OCI-LY3 (cell line): ENCODE data around the gene ZNF692.

ENCODE experiments used
- H2AFZ ChIP-seq: fragments of 200-600, 300-600 bp; shearing (Covaris generic); 2 replicates; pipeline ENCODE4 v1.6.0; 2014; ENCODE audit warnings: antibody characterized with exemption, low read depth, low read length
- H3K27ac ChIP-seq: fragments of 200-600, 300-600 bp; sonication (generic); 2 replicates; pipeline ENCODE4 v1.5.1; 2014; ENCODE audit warnings: mild to moderate bottlenecking, low read length, moderate library complexity, mixed read lengths
- H3K27me3 ChIP-seq: fragments of 200-600, 300-600 bp; sonication (generic); 2 replicates; pipeline ENCODE4 v1.6.1; 2014; ENCODE audit warnings: low read depth, low read length, mixed read lengths
- H3K36me3 ChIP-seq: fragments of 200-600, 300-600 bp; sonication (generic); replicated peaks from 2 replicates; pipeline ENCODE3; 2014; ENCODE audit warnings: low read depth, low read length, mixed read lengths
- H3K4me1 ChIP-seq: fragments of 300-600, 200-600 bp; sonication (generic); 2 replicates; pipeline ENCODE4 v1.6.1; 2014; ENCODE audit warnings: low read length, mixed read lengths
- H3K4me2 ChIP-seq: fragments of 200-600, 300-600 bp; sonication (generic); 2 replicates; pipeline ENCODE4 v1.6.1; 2014; ENCODE audit warnings: low read length, mixed read lengths
- H3K4me3 ChIP-seq: fragments of 300-600, 200-600 bp; sonication (generic); 2 replicates; pipeline ENCODE4 v1.5.1; 2014; ENCODE audit warnings: antibody characterized with exemption, mild to moderate bottlenecking, low read length, moderate library complexity
- H3K79me2 ChIP-seq: fragments of 300-600, 200-600 bp; shearing (Covaris generic); 2 replicates; pipeline ENCODE4 v1.6.1; 2014; ENCODE audit warnings: mild to moderate bottlenecking, low read length, mixed read lengths
- H3K9ac ChIP-seq: fragments of 300-600, 200-600 bp; shearing (Covaris generic); 2 replicates; pipeline ENCODE4 v1.6.0; 2014; ENCODE audit warnings: mild to moderate bottlenecking, low read length, moderate library complexity
- H3K9me3 ChIP-seq: fragments of 200-600, 300-600 bp; shearing (Covaris generic); 2 replicates; pipeline ENCODE4 v1.6.1; 2014; ENCODE audit warnings: low read length, mixed read lengths; ENCODE audit not compliant: insufficient read depth
- H4K20me1 ChIP-seq: fragments of 200-600, 300-600 bp; sonication (generic); 2 replicates; pipeline ENCODE4 v1.6.1; 2016; ENCODE audit warnings: low read length, mixed read lengths; ENCODE audit not compliant: insufficient read depth
- EZH2phosphoT487 ChIP-seq: fragments of 200-600 bp; shearing (Covaris generic); IDR thresholded peaks from 2 replicates; pipeline ENCODE4 v1.6.1; 2018; ENCODE audit warnings: antibody characterized with exemption, mixed run types, low read depth
- TF ChIP-seq, protein P1 (sequence below): fragments of 200-600, 300-600 bp; sonication (generic); IDR thresholded peaks from 2 replicates; pipeline ENCODE4 v1.5.1; 2014; ENCODE audit warnings: antibody characterized with exemption, low read length, low read depth

Gene ZNF692

GRCh38 chr1:248849152-248849551, 9.7 kb downstream of the ZNF692 start:
- H3K27me3 ChIP-seq, result no peaks in the 10 kb centered on the region
- no peak overlapping the region for H3K27ac ChIP-seq
- no peak overlapping the region for H3K9ac ChIP-seq
- peaks cover 22% of the 10 kb centered on the region for H3K4me1 ChIP-seq
- no peak overlapping the region for H2AFZ ChIP-seq
- H3K36me3 ChIP-seq, result peaks cover 90% of the 10 kb centered on the region
- no peaks in the 10 kb centered on the region for H3K9me3 ChIP-seq
- H3K4me2 ChIP-seq, result no peak overlapping the region
- H4K20me1 ChIP-seq, result 0 out of 2 replicates have a peak, but pooled peaks cover 5% of the 10 kb centered on the region
- no peak overlapping the region for H3K4me3 ChIP-seq
- H3K79me2 ChIP-seq, result peaks cover 15% of the 10 kb centered on the region
- TF ChIP-seq EZH2phosphoT487, result no peak
- TF ChIP-seq, protein P1, sequence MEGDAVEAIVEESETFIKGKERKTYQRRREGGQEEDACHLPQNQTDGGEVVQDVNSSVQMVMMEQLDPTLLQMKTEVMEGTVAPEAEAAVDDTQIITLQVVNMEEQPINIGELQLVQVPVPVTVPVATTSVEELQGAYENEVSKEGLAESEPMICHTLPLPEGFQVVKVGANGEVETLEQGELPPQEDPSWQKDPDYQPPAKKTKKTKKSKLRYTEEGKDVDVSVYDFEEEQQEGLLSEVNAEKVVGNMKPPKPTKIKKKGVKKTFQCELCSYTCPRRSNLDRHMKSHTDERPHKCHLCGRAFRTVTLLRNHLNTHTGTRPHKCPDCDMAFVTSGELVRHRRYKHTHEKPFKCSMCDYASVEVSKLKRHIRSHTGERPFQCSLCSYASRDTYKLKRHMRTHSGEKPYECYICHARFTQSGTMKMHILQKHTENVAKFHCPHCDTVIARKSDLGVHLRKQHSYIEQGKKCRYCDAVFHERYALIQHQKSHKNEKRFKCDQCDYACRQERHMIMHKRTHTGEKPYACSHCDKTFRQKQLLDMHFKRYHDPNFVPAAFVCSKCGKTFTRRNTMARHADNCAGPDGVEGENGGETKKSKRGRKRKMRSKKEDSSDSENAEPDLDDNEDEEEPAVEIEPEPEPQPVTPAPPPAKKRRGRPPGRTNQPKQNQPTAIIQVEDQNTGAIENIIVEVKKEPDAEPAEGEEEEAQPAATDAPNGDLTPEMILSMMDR, result no peak

DNA sequence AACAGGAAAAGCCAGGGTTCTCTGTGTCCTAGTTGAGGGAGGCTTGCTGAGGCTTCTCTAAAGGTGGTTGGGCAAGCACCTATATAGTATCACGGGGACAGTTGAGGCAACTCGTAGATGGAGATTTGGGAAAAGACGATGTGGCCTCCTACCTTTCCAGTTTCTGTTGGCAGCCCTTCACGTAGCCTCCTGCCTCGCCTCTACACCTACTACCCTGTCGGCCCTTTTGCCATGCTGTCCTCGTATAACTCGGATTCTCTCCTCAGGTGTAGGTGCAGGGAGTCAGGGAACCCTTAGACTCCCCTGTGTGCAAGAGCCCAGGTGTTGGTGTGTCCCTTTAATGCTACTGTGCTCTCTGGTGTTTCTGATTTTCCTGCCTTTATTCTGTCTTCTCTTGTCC, 10.3 kb downstream of the ZNF692 start:
- H3K79me2 ChIP-seq, result peaks cover 15% of the 10 kb centered on the region
- no peaks in the 10 kb centered on the region for H3K27me3 ChIP-seq
- no peak overlapping the region for H3K4me2 ChIP-seq
- TF ChIP-seq EZH2phosphoT487, result no peak
- TF ChIP-seq, protein P1, result no peak
- H4K20me1 ChIP-seq, result 0 out of 2 replicates have a peak, but pooled peaks cover 5% of the 10 kb centered on the region
- H3K4me1 ChIP-seq, result peaks cover 22% of the 10 kb centered on the region
- peaks cover 85% of the 10 kb centered on the region for H3K36me3 ChIP-seq
- H2AFZ ChIP-seq, result no peak overlapping the region
- no peak overlapping the region for H3K9ac ChIP-seq
- no peak overlapping the region for H3K4me3 ChIP-seq
- no peaks in the 10 kb centered on the region for H3K9me3 ChIP-seq
- no peak overlapping the region for H3K27ac ChIP-seq

DNA sequence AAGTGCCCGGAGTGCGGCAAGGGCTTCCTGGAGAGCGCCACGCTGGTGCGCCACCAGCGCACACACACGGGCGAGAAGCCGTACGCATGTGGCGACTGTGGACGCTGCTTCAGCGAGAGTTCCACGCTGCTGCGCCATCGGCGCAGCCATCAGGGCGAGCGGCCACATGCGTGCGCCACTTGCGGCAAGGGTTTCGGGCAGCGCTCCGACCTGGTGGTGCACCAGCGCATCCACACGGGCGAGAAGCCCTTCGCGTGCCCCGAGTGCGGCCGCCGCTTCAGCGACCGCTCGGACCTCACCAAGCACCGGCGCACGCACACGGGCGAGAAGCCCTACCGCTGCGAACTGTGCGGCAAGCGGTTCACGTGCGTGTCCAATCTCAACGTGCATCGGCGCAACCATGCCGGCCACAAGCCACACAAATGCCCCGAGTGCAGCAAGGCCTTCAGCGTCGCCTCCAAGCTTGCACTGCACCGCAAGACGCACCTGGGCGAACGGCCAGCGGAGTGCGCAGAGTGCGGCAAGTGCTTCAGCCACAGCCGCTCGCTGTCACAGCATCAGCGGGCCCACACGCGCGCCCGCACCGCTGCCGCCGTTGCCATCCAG, 10.8 kb downstream of the ZNF692 start:
- H3K79me2 ChIP-seq, result peaks cover 18% of the 10 kb centered on the region
- H2AFZ ChIP-seq, result no peak overlapping the region
- TF ChIP-seq EZH2phosphoT487, result no peak
- TF ChIP-seq, protein P1, result no peak
- peaks cover 83% of the 10 kb centered on the region for H3K36me3 ChIP-seq
- no peak overlapping the region for H3K9ac ChIP-seq
- no peak overlapping the region for H3K4me3 ChIP-seq
- H3K4me2 ChIP-seq, result no peak overlapping the region
- H3K4me1 ChIP-seq, result peaks cover 16% of the 10 kb centered on the region
- H4K20me1 ChIP-seq, result peaks cover 8% of the 10 kb centered on the region
- no peaks in the 10 kb centered on the region for H3K27me3 ChIP-seq
- H3K27ac ChIP-seq, result no peak overlapping the region
- no peaks in the 10 kb centered on the region for H3K9me3 ChIP-seq

DNA sequence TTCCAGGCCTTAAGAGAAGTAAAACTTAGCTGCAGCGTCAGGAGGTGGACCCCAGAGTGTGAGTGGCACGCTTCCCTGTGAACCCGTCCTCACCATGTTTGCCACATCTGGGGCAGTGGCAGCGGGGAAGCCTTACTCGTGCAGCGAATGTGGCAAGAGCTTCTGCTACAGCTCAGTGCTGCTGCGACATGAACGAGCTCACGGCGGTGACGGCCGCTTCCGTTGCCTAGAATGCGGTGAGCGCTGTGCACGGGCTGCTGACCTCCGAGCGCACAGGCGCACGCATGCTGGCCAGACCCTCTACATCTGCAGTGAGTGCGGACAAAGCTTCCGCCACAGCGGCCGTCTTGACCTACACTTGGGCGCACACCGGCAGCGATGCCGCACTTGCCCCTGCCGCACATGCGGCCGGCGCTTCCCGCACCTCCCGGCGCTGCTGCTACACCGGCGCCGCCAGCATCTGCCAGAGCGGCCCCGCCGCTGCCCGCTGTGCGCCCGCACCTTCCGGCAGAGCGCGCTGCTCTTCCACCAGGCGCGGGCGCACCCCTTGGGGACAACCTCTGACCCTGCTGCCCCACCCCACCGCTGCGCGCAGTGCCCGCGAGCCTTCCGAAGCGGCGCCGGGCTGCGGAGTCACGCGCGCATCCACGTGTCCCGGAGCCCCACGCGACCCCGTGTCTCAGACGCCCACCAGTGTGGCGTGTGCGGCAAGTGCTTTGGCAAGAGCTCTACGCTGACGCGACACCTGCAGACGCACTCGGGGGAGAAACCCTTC, 11.5 kb downstream of the ZNF692 start:
- Histone ChIP-seq H3K4me2 (no peak overlapping the region), H3K79me2 (peaks cover 24% of the 10 kb centered on the region), H3K4me3 (no peak overlapping the region), H3K36me3 (peaks cover 86% of the 10 kb centered on the region), H3K4me1 (peaks cover 9% of the 10 kb centered on the region), H4K20me1 (peaks cover 15% of the 10 kb centered on the region), H2AFZ (no peak overlapping the region), H3K27ac (no peak overlapping the region), H3K9me3 (no peaks in the 10 kb centered on the region), H3K27me3 (no peaks in the 10 kb centered on the region), H3K9ac (no peak overlapping the region)
- no peak for TF ChIP-seq EZH2phosphoT487
- TF ChIP-seq, protein P1, result no peak
